Stimulated activated CD8-positive, alpha-beta memory T cell treated with anti-CD3 and anti-CD28 coated beads, Interleukin-7, amount 100 ng/mL, for 1 hour (primary cell): ENCODE data around the gene LAMA2.

Experiments used
- DNase-seq, 2 donors: peaks; one replicate each; pipeline ENCODE4 v3.0.0-alpha.2; 2020; ENCODE audit warnings: low read depth in 2 of 2

Gene LAMA2

GRCh38 chr6:129183681-129184301, 300.9 kb downstream of the LAMA2 start:
- DNase-seq, result no peak

GRCh38 chr6:129184324-129184723, 301.4 kb downstream of the LAMA2 start:
- DNase-seq, result no peak

- DNase-seq, result no peak
These were observed 301.9 kb downstream of the LAMA2 start for GRCh38 chr6:129184808-129185366.

- no peak for DNase-seq
These were observed 304.1 kb downstream of the LAMA2 start for GRCh38 chr6:129186988-129187387.

GRCh38 chr6:129188306-129188705, 305.4 kb downstream of the LAMA2 start:
- DNase-seq, result no peak

- DNase-seq, result no peak
These were observed 305.9 kb downstream of the LAMA2 start for GRCh38 chr6:129188795-129189194.

- DNase-seq, result no peak
These were observed 306.3 kb downstream of the LAMA2 start for GRCh38 chr6:129189266-129189665.

GRCh38 chr6:129191235-129191634, 308.3 kb downstream of the LAMA2 start:
- DNase-seq, result no peak

GRCh38 chr6:129192458-129192989, 309.6 kb downstream of the LAMA2 start:
- DNase-seq, result no peak

GRCh38 chr6:129194306-129194941, 311.5 kb downstream of the LAMA2 start:
- no peak for DNase-seq

- no peak for DNase-seq
These were observed 312.2 kb downstream of the LAMA2 start for GRCh38 chr6:129195161-129195560.

- DNase-seq, result no peak
These were observed 312.7 kb downstream of the LAMA2 start for GRCh38 chr6:129195643-129196042.

GRCh38 chr6:129197154-129197553, 314.2 kb downstream of the LAMA2 start:
- no peak for DNase-seq

GRCh38 chr6:129200151-129200550, 317.2 kb downstream of the LAMA2 start:
- DNase-seq, result no peak

- no peak for DNase-seq
These were observed 320.4 kb downstream of the LAMA2 start for GRCh38 chr6:129203190-129203900.

- DNase-seq, result no peak
These were observed 323.9 kb downstream of the LAMA2 start for GRCh38 chr6:129206821-129207220.

GRCh38 chr6:129207832-129208231, 324.9 kb downstream of the LAMA2 start:
- DNase-seq, result no peak

GRCh38 chr6:129208415-129209034, 325.6 kb downstream of the LAMA2 start:
- no peak for DNase-seq

GRCh38 chr6:129209355-129209754, 326.4 kb downstream of the LAMA2 start:
- no peak for DNase-seq

- no peak for DNase-seq
These were observed 327.7 kb downstream of the LAMA2 start for GRCh38 chr6:129210684-129211083.

GRCh38 chr6:129211626-129212025, 328.7 kb downstream of the LAMA2 start:
- no peak for DNase-seq

GRCh38 chr6:129212081-129212480, 329.1 kb downstream of the LAMA2 start:
- no peak for DNase-seq
